Right lobe of liver (tissue), 4 donors: Measurements from ENCODE around the gene HSF2BP.
"Not testable (repeated sequence)": the region's sequence is repeated elsewhere in the genome, so short reads cannot be mapped to it uniquely, and the experiment has no call there.

Experiments used
- CTCF ChIP-seq, 4 donors: fragments of 200-600 bp in 3 of 4; fragments of 450-650 bp in 1 of 4; IDR thresholded peaks; one replicate each; pipeline versions ENCODE4 v1.5.1 to v1.8.0; 2016 to 2022; ENCODE audit warnings: antibody characterized with exemption in 4 of 4, mild to moderate bottlenecking in 2 of 4
- POLR2A ChIP-seq: fragments of 450-650 bp; IDR thresholded peaks from one replicate; pipeline ENCODE4 v1.6.1; 2017; ENCODE audit warnings: antibody characterized with exemption, mild to moderate bottlenecking
- donor health status: DM: no; HTN: no; CAD: no.
- donor health status: DM: no; HTN: no; CAD: no.
- donor health status: DM: no; HTN: yes; CAD: no.

GRCh38 chr21:43595769-43596168, 63.5 kb downstream of the HSF2BP start:
- TF ChIP-seq CTCF (IDR thresholded peaks at IDR 0.05); POLR2A: not testable (repeated sequence)
